HepG2 (cell line): Measurements from ENCODE around the gene VSX1. TPM values are rescaled to one million over a fixed set of nuclear protein-coding genes. Genes with fewer than 3 reads are reported as not detected.

Experiments used
- ATAC-seq: fragments of 200-7000 bp; cut with Tn5 transposase; 3 replicates; pipeline ENCODE4 v1.9.1; 2020; ENCODE audit warnings: mild to moderate bottlenecking, moderate library complexity
- BruUV-seq: library from RNA; stranded (reverse); fragments of 400-500 nt; replicated peaks from 2 replicates; lab custom pipeline; 2021; lab: Mats Ljungman, UMichigan
- CTCF ChIA-PET: fragments of 300-600 bp; formaldehyde crosslinking; extraction: SDS; loops from one replicate; lab custom pipeline; 2021; ENCODE audit warnings: low total read pairs, inconsistent platforms, low intra/inter-chr PET ratio; lab: Yijun Ruan, JAX
- POLR2A ChIA-PET: fragments of 350-600 bp; sonication (Branson Sonifier 250); formaldehyde crosslinking; loops from one replicate; lab custom pipeline; 2020; ENCODE audit warnings: antibody characterized with exemption, inconsistent platforms; lab: Yijun Ruan, JAX
- DNase-seq: peaks from one replicate; pipeline ENCODE4 v3.0.0-alpha.2; 2015; ENCODE audit warnings: low spot score
- FAIRE-seq: peaks from 3 replicates; lab custom pipeline; 2011; peaks lifted over from hg19 to GRCh38; lab: Jason Lieb, UNC
- H2AFZ ChIP-seq: one replicate; pipeline ENCODE4 v1.6.1; 2011; ENCODE audit warnings: low read length, inconsistent platforms
- H3K27ac ChIP-seq: fragments of 300-600 bp; 3 replicates; pipeline ENCODE4 v1.8.0; 2011; ENCODE audit warnings: mixed run types, mild to moderate bottlenecking, mixed read lengths, low read length, inconsistent platforms; ENCODE audit not compliant: insufficient read depth; ENCODE audit errors: extremely low read length
- H3K27me3 ChIP-seq, 2 experiments: fragments of 200-600 bp in 1 of 2; 2 replicates in 1 of 2; 3 replicates in 1 of 2; pipeline versions ENCODE4 v1.6.0 to v1.8.0; 2011; ENCODE audit warnings: low read length in 2 of 2, mild to moderate bottlenecking in 2 of 2, moderate library complexity in 2 of 2, inconsistent platforms in 1 of 2; ENCODE audit not compliant: insufficient read depth in 2 of 2, control insufficient read depth in 1 of 2
- H3K36me3 ChIP-seq, 2 experiments: fragments of 200-600 bp in 1 of 2; replicated peaks in 1 of 2; 2 replicates in 1 of 2; 3 replicates in 1 of 2; pipeline versions ENCODE4 v1.5.1 to v1.8.0; 2011; ENCODE audit warnings: low read length in 2 of 2, inconsistent platforms in 1 of 2; ENCODE audit not compliant: insufficient read depth in 2 of 2, control insufficient read depth in 1 of 2
- H3K4me1 ChIP-seq: 2 replicates; pipeline ENCODE4 v1.5.1; 2012; ENCODE audit warnings: low read length, inconsistent platforms; ENCODE audit not compliant: insufficient read depth
- H3K4me2 ChIP-seq: 2 replicates; pipeline ENCODE4 v1.6.0; 2011; ENCODE audit warnings: low read depth, low read length, inconsistent platforms
- H3K4me3 ChIP-seq, 3 experiments: fragments of 200-600 bp in 1 of 3; sonication (generic), shearing (Covaris generic) in 1 of 3; replicated peaks in 1 of 3; 2 replicates each; pipeline ENCODE4 v1.5.1; 2011 to 2016; ENCODE audit warnings: low read length in 3 of 3, inconsistent platforms in 2 of 3, low read depth in 2 of 3, mild to moderate bottlenecking in 2 of 3, control low read depth in 1 of 3, mixed read lengths in 1 of 3; ENCODE audit not compliant: insufficient read depth in 1 of 3
- H3K79me2 ChIP-seq: one replicate; pipeline ENCODE4 v1.6.1; 2011; ENCODE audit warnings: low read length, inconsistent platforms; ENCODE audit not compliant: insufficient read depth
- H3K9ac ChIP-seq: 2 replicates; pipeline ENCODE4 v1.6.0; 2011; ENCODE audit warnings: mild to moderate bottlenecking, low read depth, low read length, inconsistent platforms; ENCODE audit not compliant: insufficient read depth
- H3K9me3 ChIP-seq: 2 replicates; pipeline ENCODE4 v1.5.1; 2012; ENCODE audit warnings: mild to moderate bottlenecking, low read length
- H4K20me1 ChIP-seq: 2 replicates; pipeline ENCODE4 v1.6.0; 2011; ENCODE audit warnings: inconsistent platforms, mild to moderate bottlenecking, low read length, moderate library complexity; ENCODE audit not compliant: insufficient read depth
- ADNP ChIP-seq: sonication (generic); formaldehyde crosslinking; IDR thresholded peaks from 2 replicates; pipeline ENCODE4 v1.4.0; 2020; ENCODE audit warnings: missing genetic modification reagents
- EEA1 ChIP-seq: sonication (generic); formaldehyde crosslinking; IDR thresholded peaks from 2 replicates; pipeline ENCODE4 v1.5.1; 2020; ENCODE audit warnings: mild to moderate bottlenecking, missing genetic modification reagents, borderline replicate concordance
- GPN1 ChIP-seq: sonication (generic); formaldehyde crosslinking; IDR thresholded peaks from 2 replicates; pipeline ENCODE4 v1.5.1; 2020; ENCODE audit warnings: missing genetic modification reagents, borderline replicate concordance
- JUNB ChIP-seq: sonication (generic); formaldehyde crosslinking; IDR thresholded peaks from 2 replicates; pipeline ENCODE4 v1.8.0; 2022; ENCODE audit warnings: missing genetic modification reagents, mild to moderate bottlenecking, borderline replicate concordance
- KDM3A ChIP-seq: IDR thresholded peaks from 2 replicates; pipeline ENCODE4 v1.6.1; 2018; ENCODE audit warnings: low read depth, missing compliant biosample characterization
- PRMT3 ChIP-seq: sonication (generic); formaldehyde crosslinking; IDR thresholded peaks from 2 replicates; pipeline ENCODE4 v1.8.1; 2022; ENCODE audit warnings: low read depth, mild to moderate bottlenecking, moderate library complexity, missing genetic modification reagents, borderline replicate concordance
- SNAPC2 ChIP-seq: sonication (generic); formaldehyde crosslinking; IDR thresholded peaks from 2 replicates; pipeline ENCODE4 v1.8.1; 2022; ENCODE audit warnings: mild to moderate bottlenecking, missing genetic modification reagents
- SNAPC5 ChIP-seq: sonication (generic); formaldehyde crosslinking; IDR thresholded peaks from 2 replicates; pipeline ENCODE4 v1.8.1; 2023; ENCODE audit warnings: mild to moderate bottlenecking, missing genetic modification reagents, borderline replicate concordance
- SRF ChIP-seq: IDR thresholded peaks from 2 replicates; pipeline ENCODE4 v1.6.1; 2011; ENCODE audit warnings: mild to moderate bottlenecking, low read depth, low read length, moderate library complexity
- TBX3 ChIP-seq: fragments of 450-650 bp; IDR thresholded peaks from 2 replicates; pipeline ENCODE4 v1.6.1; 2017; ENCODE audit warnings: antibody characterized with exemption, mild to moderate bottlenecking, inconsistent platforms, borderline replicate concordance
- ZNF335 ChIP-seq: sonication (generic); formaldehyde crosslinking; IDR thresholded peaks from 2 replicates; pipeline ENCODE4 v1.4.0; 2020; ENCODE audit warnings: missing genetic modification reagents
- ZNF430 ChIP-seq: sonication (generic); formaldehyde crosslinking; IDR thresholded peaks from 2 replicates; pipeline ENCODE4 v1.9.0; 2021; ENCODE audit warnings: mild to moderate bottlenecking, missing genetic modification reagents
- ZNF724P ChIP-seq: sonication (generic); formaldehyde crosslinking; IDR thresholded peaks from 2 replicates; pipeline ENCODE4 v1.8.0; 2022; ENCODE audit warnings: missing genetic modification reagents, borderline replicate concordance
- WGBS: methylation state at CpG from one replicate; pipeline ENCODE4 v1.1.6; 2017; ENCODE audit warnings: low lambda C conversion rate; 5-methylcytosine and 5-hydroxymethylcytosine counted together
- in situ Hi-C: cut with HindIII; loops from 2 replicates; pipeline ENCODE4 v1.10.0; 2017; ENCODE audit warnings: low pct_unique_long_range_greater_than_20kb; ENCODE audit not compliant: extremely low pct_ligation_motif_present
- intact Hi-C: fragments of 100-400 bp; cut with micrococcal nuclease; formaldehyde crosslinking; loops from one replicate; pipeline ENCODE4 v1.10.0; 2022; ENCODE audit not compliant: unreplicated experiment
- polyA plus RNA-seq, 8 experiments: library from polyadenylated mRNA; depleted of rRNA in 3 of 8; stranded (reverse) in 7 of 8; unstranded in 1 of 8; fragments of >200 nt; fragmentation: Illumina TruSeq in 4 of 8; extraction: Trizol in 4 of 8; gene quantifications; 2 replicates each; pipeline versions ENCODE4 v1.2.1 to v1.2.3, GENCODE V29; 2011 to 2016; ENCODE audit warnings: low read depth in 4 of 8, missing spikeins in 1 of 8, mixed read lengths in 1 of 8; ENCODE audit not compliant: insufficient read depth in 1 of 8
- total RNA-seq, 5 experiments: library from RNA; depleted of rRNA; stranded (reverse); fragments of >200 nt; fragmentation: Illumina TruSeq; extraction: Trizol; gene quantifications; 2 replicates each; pipeline ENCODE4 v1.2.3, GENCODE V29; 2016; ENCODE audit warnings: low read depth in 1 of 5
- TF ChIP-seq, protein P1 (sequence below): sonication (generic); formaldehyde crosslinking; IDR thresholded peaks from 2 replicates; pipeline ENCODE4 v1.4.0; 2020; ENCODE audit warnings: mild to moderate bottlenecking, missing genetic modification reagents
- TF ChIP-seq, protein P2 (sequence below): fragments of 450-650 bp; IDR thresholded peaks from 2 replicates; pipeline ENCODE4 v1.6.1; 2017

VSX1 gene
- total and polyA plus RNA-seq, 2 of the 13 experiments (the other 11 are each of a cell fraction or from before 2014, with no cell fraction given): 0.04 TPM; not detected in 1

GRCh38 chr20:25120457-25120856, 38.5 kb upstream of the VSX1 start (continued):
- TF ChIP-seq SNAPC2 (CRISPR knock-in tag): no peak
- TF ChIP-seq ADNP (CRISPR knock-in tag): no peak
- TF ChIP-seq SNAPC5 (CRISPR knock-in tag): no peak

DNA sequence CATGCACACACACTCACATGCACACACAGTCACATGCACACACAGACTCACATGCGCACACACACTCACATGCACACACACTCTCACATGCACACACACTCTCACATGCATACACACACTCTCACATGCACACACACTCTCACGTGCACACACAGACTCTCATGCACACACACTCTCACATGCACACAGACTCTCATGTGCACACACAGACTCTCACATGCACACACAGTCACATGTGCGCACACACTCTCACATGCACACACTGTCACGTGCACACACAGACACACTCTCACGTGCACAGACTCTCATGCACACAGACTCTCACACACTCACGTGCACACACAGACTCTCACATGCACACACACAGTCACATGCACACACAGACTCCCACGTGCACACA, 36.6 kb upstream of the VSX1 start:
- BruUV-seq: no TSS peak
- POLR2A ChIA-PET: no interaction called here
- Histone ChIP-seq H3K4me2 (no peak overlapping the region), H2AFZ (no peak overlapping the region), H3K9me3 (no peaks in the 10 kb centered on the region), H3K4me1 (peaks cover 23% of the 10 kb centered on the region), H3K79me2 (no peaks in the 10 kb centered on the region), H3K27ac (no peak overlapping the region), H4K20me1 (no peaks in the 10 kb centered on the region), H3K9ac (no peak overlapping the region), H3K36me3 (no peaks in the 10 kb centered on the region), H3K4me3 (no peak overlapping the region), H3K27me3 (peaks cover 4 to 15% of the 10 kb centered on the region in 2 experiments; a peak in 4 of 5 replicates)
- WGBS: 55% methylated on average over 7 of the region's 7 CpGs
- FAIRE-seq: no peak
- no peak for DNase-seq
- intact Hi-C loops (no loop called here), in situ Hi-C loops (no loop called here)
- ATAC-seq: no peak
- CTCF ChIA-PET: no interaction called here
- 0 out of 2 replicates have a peak, but pooled peaks have one; percentile 20 for TF ChIP-seq TBX3
- no peak for TF ChIP-seq KDM3A
- TF ChIP-seq, protein P1, sequence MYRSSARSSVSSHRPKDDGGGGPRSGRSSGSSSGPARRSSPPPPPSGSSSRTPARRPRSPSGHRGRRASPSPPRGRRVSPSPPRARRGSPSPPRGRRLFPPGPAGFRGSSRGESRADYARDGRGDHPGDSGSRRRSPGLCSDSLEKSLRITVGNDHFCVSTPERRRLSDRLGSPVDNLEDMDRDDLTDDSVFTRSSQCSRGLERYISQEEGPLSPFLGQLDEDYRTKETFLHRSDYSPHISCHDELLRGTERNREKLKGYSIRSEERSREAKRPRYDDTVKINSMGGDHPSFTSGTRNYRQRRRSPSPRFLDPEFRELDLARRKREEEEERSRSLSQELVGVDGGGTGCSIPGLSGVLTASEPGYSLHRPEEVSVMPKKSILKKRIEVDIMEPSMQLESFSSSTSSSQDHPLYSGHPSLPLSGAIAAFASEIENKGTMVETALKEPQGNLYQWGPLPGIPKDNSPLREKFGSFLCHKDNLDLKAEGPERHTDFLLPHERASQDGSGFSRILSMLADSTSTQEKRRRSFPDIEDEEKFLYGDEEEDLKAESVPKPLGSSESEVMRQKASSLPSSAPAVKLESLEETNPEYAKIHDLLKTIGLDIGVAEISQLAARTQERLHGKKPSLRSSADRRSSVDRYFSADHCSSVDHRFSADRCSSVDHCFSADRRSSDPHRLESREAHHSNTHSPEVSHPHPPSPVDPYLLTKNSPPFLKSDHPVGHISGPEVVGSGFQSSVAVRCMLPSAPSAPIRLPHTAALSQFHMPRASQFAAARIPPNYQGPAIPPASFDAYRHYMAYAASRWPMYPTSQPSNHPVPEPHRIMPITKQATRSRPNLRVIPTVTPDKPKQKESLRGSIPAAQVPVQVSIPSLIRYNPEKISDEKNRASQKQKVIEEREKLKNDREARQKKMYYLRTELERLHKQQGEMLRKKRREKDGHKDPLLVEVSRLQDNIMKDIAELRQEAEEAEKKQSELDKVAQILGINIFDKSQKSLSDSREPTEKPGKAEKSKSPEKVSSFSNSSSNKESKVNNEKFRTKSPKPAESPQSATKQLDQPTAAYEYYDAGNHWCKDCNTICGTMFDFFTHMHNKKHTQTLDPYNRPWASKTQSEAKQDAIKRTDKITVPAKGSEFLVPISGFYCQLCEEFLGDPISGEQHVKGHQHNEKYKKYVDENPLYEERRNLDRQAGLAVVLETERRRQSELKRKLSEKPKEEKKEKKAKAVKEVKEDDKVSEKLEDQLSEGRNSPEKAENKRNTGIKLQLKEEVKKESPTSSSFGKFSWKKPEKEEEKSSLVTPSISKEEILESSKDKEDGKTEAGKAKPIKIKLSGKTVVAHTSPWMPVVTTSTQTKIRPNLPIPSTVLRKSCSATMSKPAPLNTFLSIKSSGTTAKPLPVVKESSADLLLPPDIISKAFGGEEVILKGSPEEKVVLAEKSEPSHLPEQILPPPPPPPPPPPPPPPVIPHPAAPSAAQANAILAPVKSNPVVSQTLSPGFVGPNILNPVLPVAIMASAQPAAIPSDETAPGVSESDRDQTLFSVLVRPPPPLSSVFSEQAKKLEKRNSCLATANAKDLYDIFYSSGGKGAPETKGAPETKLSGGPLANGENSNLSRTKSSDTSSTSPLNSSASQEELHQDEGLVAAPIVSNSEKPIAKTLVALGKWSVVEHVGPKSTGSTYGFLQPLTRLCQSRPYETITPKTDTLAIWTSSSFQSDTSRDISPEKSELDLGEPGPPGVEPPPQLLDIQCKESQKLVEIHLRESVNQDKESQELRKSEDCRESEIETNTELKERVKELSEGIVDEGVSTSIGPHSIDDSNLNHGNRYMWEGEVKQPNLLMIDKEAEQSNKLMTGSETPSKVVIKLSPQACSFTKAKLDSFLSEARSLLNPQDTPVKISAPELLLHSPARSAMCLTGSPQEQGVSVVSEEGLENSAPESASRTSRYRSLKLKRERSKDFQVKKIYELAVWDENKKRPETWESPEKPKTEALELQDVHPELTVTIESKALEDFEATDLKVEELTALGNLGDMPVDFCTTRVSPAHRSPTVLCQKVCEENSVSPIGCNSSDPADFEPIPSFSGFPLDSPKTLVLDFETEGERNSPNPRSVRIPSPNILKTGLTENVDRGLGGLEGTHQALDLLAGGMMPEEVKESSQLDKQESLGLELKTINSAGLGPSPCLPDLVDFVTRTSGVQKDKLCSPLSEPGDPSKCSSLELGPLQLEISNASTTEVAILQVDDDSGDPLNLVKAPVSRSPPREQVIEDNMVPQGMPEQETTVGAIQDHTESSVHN (CRISPR knock-in tag): peak; percentile 67; the same call in 1 of the 2 replicates
- TF ChIP-seq ZNF335 (CRISPR knock-in tag): no peak
- no peak for TF ChIP-seq PRMT3
- TF ChIP-seq ZNF430: no peak
- TF ChIP-seq JUNB (CRISPR knock-in tag): no peak
- 0 out of 2 replicates have a peak, but pooled peaks have one; percentile 48 for TF ChIP-seq EEA1 (CRISPR knock-in tag)
- no peak for TF ChIP-seq GPN1 (CRISPR knock-in tag)
- no peak for TF ChIP-seq ZNF724P (CRISPR knock-in tag)
- TF ChIP-seq SRF: no peak
- TF ChIP-seq, protein P2, sequence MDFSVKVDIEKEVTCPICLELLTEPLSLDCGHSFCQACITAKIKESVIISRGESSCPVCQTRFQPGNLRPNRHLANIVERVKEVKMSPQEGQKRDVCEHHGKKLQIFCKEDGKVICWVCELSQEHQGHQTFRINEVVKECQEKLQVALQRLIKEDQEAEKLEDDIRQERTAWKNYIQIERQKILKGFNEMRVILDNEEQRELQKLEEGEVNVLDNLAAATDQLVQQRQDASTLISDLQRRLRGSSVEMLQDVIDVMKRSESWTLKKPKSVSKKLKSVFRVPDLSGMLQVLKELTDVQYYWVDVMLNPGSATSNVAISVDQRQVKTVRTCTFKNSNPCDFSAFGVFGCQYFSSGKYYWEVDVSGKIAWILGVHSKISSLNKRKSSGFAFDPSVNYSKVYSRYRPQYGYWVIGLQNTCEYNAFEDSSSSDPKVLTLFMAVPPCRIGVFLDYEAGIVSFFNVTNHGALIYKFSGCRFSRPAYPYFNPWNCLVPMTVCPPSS: 0 out of 2 replicates have a peak, but pooled peaks have one; percentile 28
